ENCODE results near the gene DEF6.
A peak's percentile ranks its signal among the peaks of the same experiment; 100 is the strongest.

- TF ChIP-seq EP300 (IDR thresholded peaks at IDR 0.05) (no peak), CTCF (IDR thresholded peaks at IDR 0.05) (no peak), POLR2AphosphoS5 (IDR thresholded peaks at IDR 0.05) (peak in 1 of 2 donors; percentile 49)
Observed at GRCh38 chr6:35260591-35261570, 36.7 kb upstream of the DEF6 start.

Data from esophagus muscularis mucosa (tissue), 4 donors.